Hepatocyte (in vitro differentiated cells): ENCODE measurements around the gene UGT8.

Experiments
- CTCF ChIP-seq: fragments of 200-600 bp; sonication (generic); IDR thresholded peaks from 2 replicates; pipeline ENCODE4 v1.5.1; 2016; ENCODE audit warnings: antibody characterized with exemption, mild to moderate bottlenecking; ENCODE audit not compliant: poor library complexity
- EZH2 ChIP-seq: fragments of 200-600 bp; sonication (generic); IDR thresholded peaks from 2 replicates; pipeline ENCODE4 v1.6.1; 2016; ENCODE audit warnings: antibody characterized with exemption, mild to moderate bottlenecking, borderline replicate concordance
- EZH2phosphoT487 ChIP-seq: fragments of 200-600 bp; sonication (generic); IDR thresholded peaks from one replicate; pipeline ENCODE4 v1.6.1; 2018; ENCODE audit warnings: antibody characterized with exemption, mild to moderate bottlenecking, low read depth, moderate library complexity; ENCODE audit not compliant: unreplicated experiment, severe bottlenecking

GRCh38 chr4:114642173-114642780 lies 43.7 kb downstream of the UGT8 start:
- TF ChIP-seq CTCF (no peak), EZH2 (no peak), EZH2phosphoT487 (no peak)
